HepG2 (cell line): Measurements from ENCODE around the gene SEH1L. TPM values are rescaled to one million over a fixed set of nuclear protein-coding genes. Genes with fewer than 3 reads are reported as not detected.

Experiments
- ARID4A ChIP-seq: sonication (generic); formaldehyde crosslinking; IDR thresholded peaks from 2 replicates; pipeline ENCODE4 v1.5.0; 2020; ENCODE audit warnings: mild to moderate bottlenecking, missing genetic modification reagents, borderline replicate concordance
- HHEX ChIP-seq: IDR thresholded peaks from 2 replicates; pipeline ENCODE4 v1.6.1; 2016; ENCODE audit warnings: control low read depth
- SAP130 ChIP-seq: IDR thresholded peaks from 2 replicates; pipeline ENCODE4 v1.6.1; 2016; ENCODE audit warnings: low read depth
- STAT5B ChIP-seq: sonication (generic); formaldehyde crosslinking; IDR thresholded peaks from 2 replicates; pipeline ENCODE4 v1.4.0; 2020; ENCODE audit warnings: missing genetic modification reagents
- TCF12 ChIP-seq, 2 experiments: fragments of 450-650 bp in 1 of 2; sonication (generic) in 1 of 2; formaldehyde crosslinking in 1 of 2; IDR thresholded peaks; 2 replicates each; pipeline versions ENCODE4 v1.6.1 to v1.8.0; 2017 to 2022; ENCODE audit warnings: antibody characterized with exemption in 1 of 2, mild to moderate bottlenecking in 1 of 2, missing genetic modification reagents in 1 of 2, moderate library complexity in 1 of 2
- TCF7L2 ChIP-seq: IDR thresholded peaks from 2 replicates; pipeline ENCODE4 v1.6.1; 2011; ENCODE audit warnings: mild to moderate bottlenecking, low read depth, low read length, moderate library complexity
- ZNF142 ChIP-seq: sonication (generic); formaldehyde crosslinking; IDR thresholded peaks from 2 replicates; pipeline ENCODE4 v1.4.0; 2020; ENCODE audit warnings: missing genetic modification reagents
- ZNF333 ChIP-seq: sonication (generic); formaldehyde crosslinking; IDR thresholded peaks from 2 replicates; pipeline ENCODE4 v1.4.0; 2020; ENCODE audit warnings: mild to moderate bottlenecking, missing genetic modification reagents, borderline replicate concordance
- ZNF430 ChIP-seq: sonication (generic); formaldehyde crosslinking; IDR thresholded peaks from 2 replicates; pipeline ENCODE4 v1.9.0; 2021; ENCODE audit warnings: mild to moderate bottlenecking, missing genetic modification reagents
- ZNF484 ChIP-seq: sonication (generic); formaldehyde crosslinking; IDR thresholded peaks from 2 replicates; pipeline ENCODE4 v1.5.1; 2020; ENCODE audit warnings: mild to moderate bottlenecking, low read depth, missing genetic modification reagents, borderline replicate concordance
- ZNF883 ChIP-seq: sonication (generic); formaldehyde crosslinking; IDR thresholded peaks from 2 replicates; pipeline ENCODE4 v1.5.1; 2020; ENCODE audit warnings: mild to moderate bottlenecking, missing genetic modification reagents; ENCODE audit errors: not compliant biosample characterization
- polyA plus RNA-seq, 8 experiments: library from polyadenylated mRNA; depleted of rRNA in 3 of 8; stranded (reverse) in 7 of 8; unstranded in 1 of 8; fragments of >200 nt; fragmentation: Illumina TruSeq in 4 of 8; extraction: Trizol in 4 of 8; gene quantifications; 2 replicates each; pipeline versions ENCODE4 v1.2.1 to v1.2.3, GENCODE V29; 2011 to 2016; ENCODE audit warnings: low read depth in 4 of 8, missing spikeins in 1 of 8, mixed read lengths in 1 of 8; ENCODE audit not compliant: insufficient read depth in 1 of 8
- total RNA-seq, 5 experiments: library from RNA; depleted of rRNA; stranded (reverse); fragments of >200 nt; fragmentation: Illumina TruSeq; extraction: Trizol; gene quantifications; 2 replicates each; pipeline ENCODE4 v1.2.3, GENCODE V29; 2016; ENCODE audit warnings: low read depth in 1 of 5
- TF ChIP-seq, protein P1 (sequence below): sonication (generic); formaldehyde crosslinking; IDR thresholded peaks from 2 replicates; pipeline ENCODE4 v1.8.0; 2022; ENCODE audit warnings: mild to moderate bottlenecking, missing genetic modification reagents; ENCODE audit not compliant: insufficient replicate concordance
- TF ChIP-seq, protein P2 (sequence below): sonication (generic); formaldehyde crosslinking; IDR thresholded peaks from 2 replicates; pipeline ENCODE4 v1.4.0; 2020; ENCODE audit warnings: missing genetic modification reagents
- TF ChIP-seq, protein P3 (sequence below): sonication (generic); formaldehyde crosslinking; IDR thresholded peaks from 2 replicates; pipeline ENCODE4 v1.8.1; 2023; ENCODE audit warnings: mild to moderate bottlenecking, missing genetic modification reagents

Gene SEH1L
- total and polyA plus RNA-seq, 2 of the 13 experiments (the other 11 are each of a cell fraction or from before 2014, with no cell fraction given): 59.6 to 63.5 TPM

DNA sequence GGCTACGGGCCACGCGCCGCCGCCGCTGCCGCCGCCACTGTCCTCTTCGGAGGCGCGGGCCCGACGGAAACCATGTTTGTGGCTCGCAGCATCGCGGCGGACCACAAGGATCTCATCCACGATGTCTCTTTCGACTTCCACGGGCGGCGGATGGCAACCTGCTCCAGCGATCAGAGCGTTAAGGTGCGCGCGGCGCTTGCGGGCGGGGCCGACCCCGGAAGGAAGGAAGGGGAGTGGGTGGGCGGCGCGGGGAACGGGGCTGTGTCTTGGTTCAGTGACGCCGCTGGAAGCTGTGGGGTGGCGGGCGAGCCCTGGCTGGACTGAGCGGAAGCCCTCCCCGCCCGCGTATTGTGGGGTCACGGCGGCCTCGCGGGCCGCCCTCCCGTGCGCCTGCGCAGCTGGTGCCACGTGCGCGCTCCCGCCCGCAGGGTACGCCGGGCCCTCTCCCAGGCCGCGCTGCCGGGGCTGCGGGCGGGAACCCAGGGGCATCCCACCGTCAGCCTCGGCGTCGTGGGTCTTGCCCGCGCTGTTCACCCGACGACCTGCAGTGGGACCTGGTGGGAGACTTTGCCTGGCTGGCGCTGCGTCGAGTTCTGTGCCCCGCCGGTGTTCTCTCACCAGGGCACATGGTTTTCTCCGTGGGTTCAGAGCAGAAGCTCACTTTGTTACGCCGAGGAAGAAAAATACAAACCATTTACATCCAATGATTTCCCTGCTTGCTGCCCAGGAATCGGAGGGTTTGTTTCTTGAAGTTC, 416 bp downstream of the SEH1L start (continued):
- peak; percentile 97 for TF ChIP-seq ZNF142 (CRISPR knock-in tag)
- TF ChIP-seq ZNF333 (CRISPR knock-in tag): no peak; the same call in 1 of the 2 replicates
- TF ChIP-seq SAP130 (CRISPR knock-in tag): peak; percentile 88
- TF ChIP-seq ZNF883 (CRISPR knock-in tag): peak; percentile 96
- peak; percentile 98 for TF ChIP-seq ZNF430 (CRISPR knock-in tag)
- TF ChIP-seq TCF12 (IDR thresholded peaks at IDR 0.05): no peak
- TF ChIP-seq TCF12 (CRISPR knock-in tag; IDR thresholded peaks at IDR 0.05): peak; percentile 43; the same call in 1 of the 2 replicates
- peak; percentile 89 for TF ChIP-seq ARID4A (CRISPR knock-in tag)
- TF ChIP-seq, protein P1, sequence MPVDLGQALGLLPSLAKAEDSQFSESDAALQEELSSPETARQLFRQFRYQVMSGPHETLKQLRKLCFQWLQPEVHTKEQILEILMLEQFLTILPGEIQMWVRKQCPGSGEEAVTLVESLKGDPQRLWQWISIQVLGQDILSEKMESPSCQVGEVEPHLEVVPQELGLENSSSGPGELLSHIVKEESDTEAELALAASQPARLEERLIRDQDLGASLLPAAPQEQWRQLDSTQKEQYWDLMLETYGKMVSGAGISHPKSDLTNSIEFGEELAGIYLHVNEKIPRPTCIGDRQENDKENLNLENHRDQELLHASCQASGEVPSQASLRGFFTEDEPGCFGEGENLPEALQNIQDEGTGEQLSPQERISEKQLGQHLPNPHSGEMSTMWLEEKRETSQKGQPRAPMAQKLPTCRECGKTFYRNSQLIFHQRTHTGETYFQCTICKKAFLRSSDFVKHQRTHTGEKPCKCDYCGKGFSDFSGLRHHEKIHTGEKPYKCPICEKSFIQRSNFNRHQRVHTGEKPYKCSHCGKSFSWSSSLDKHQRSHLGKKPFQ: peak; percentile 93
- no peak for TF ChIP-seq STAT5B (CRISPR knock-in tag)
- TF ChIP-seq TCF7L2: no peak
- no peak for TF ChIP-seq HHEX (CRISPR knock-in tag)
- TF ChIP-seq, protein P2, sequence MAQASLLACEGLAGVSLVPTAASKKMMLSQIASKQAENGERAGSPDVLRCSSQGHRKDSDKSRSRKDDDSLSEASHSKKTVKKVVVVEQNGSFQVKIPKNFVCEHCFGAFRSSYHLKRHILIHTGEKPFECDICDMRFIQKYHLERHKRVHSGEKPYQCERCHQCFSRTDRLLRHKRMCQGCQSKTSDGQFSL (CRISPR knock-in tag): no peak
- TF ChIP-seq, protein P3, sequence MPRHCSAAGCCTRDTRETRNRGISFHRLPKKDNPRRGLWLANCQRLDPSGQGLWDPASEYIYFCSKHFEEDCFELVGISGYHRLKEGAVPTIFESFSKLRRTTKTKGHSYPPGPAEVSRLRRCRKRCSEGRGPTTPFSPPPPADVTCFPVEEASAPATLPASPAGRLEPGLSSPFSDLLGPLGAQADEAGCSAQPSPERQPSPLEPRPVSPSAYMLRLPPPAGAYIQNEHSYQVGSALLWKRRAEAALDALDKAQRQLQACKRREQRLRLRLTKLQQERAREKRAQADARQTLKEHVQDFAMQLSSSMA (CRISPR knock-in tag): peak; percentile 98
- TF ChIP-seq ZNF484 (CRISPR knock-in tag): 0 out of 2 replicates have a peak, but pooled peaks have one; percentile 56
